ENCODE data around the gene PXDC1. TPM values are rescaled to one million over a fixed set of nuclear protein-coding genes. Genes with fewer than 3 reads are reported as not detected.
"Not testable (repeated sequence)": the region's sequence is repeated elsewhere in the genome, so short reads cannot be mapped to it uniquely, and the experiment has no call there.

PXDC1 gene
- total RNA-seq, 6 experiments from 2014 or later = 50.5 to 250 (median 97.5) TPM

DNA sequence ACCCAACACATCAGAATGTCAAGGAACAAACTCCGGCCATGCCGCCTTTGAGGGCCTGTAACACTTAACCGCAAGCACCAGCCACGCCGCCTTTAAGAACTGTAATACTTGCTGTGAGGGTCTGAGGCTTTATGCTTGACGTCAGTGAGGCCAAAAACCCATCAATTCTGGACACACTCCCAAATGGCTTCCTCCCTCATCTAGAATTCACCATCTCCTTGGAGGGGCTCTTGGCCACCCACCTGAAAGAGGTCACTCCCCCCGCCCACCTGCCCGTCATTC, 10.4 kb upstream of the PXDC1 start:
- Histone ChIP-seq H3K27ac (no peak overlapping the region), H3K9me3 (no peaks in the 10 kb centered on the region), H3K36me3 (no peaks in the 10 kb centered on the region), H3K4me3 (no peak overlapping the region), H3K4me1 (peaks cover 0 to 13% (median 0%) of the 10 kb centered on the region in 4 donors), H3K27me3 (no peaks in the 10 kb centered on the region)
- DNase-seq = no peak
- intact Hi-C loops (cut with DNase I) = no loop called here
- TF ChIP-seq, protein P1, sequence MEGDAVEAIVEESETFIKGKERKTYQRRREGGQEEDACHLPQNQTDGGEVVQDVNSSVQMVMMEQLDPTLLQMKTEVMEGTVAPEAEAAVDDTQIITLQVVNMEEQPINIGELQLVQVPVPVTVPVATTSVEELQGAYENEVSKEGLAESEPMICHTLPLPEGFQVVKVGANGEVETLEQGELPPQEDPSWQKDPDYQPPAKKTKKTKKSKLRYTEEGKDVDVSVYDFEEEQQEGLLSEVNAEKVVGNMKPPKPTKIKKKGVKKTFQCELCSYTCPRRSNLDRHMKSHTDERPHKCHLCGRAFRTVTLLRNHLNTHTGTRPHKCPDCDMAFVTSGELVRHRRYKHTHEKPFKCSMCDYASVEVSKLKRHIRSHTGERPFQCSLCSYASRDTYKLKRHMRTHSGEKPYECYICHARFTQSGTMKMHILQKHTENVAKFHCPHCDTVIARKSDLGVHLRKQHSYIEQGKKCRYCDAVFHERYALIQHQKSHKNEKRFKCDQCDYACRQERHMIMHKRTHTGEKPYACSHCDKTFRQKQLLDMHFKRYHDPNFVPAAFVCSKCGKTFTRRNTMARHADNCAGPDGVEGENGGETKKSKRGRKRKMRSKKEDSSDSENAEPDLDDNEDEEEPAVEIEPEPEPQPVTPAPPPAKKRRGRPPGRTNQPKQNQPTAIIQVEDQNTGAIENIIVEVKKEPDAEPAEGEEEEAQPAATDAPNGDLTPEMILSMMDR (IDR thresholded peaks at IDR 0.05) = no peak
- TF ChIP-seq POLR2A (IDR thresholded peaks at IDR 0.05) = no peak
- 91% methylated on average over 8 of the region's 8 CpGs for WGBS (ENCODE audit: insufficient coverage, low coverage, low lambda C conversion rate, missing lambda C conversion rate)
- no peak for ATAC-seq

DNA sequence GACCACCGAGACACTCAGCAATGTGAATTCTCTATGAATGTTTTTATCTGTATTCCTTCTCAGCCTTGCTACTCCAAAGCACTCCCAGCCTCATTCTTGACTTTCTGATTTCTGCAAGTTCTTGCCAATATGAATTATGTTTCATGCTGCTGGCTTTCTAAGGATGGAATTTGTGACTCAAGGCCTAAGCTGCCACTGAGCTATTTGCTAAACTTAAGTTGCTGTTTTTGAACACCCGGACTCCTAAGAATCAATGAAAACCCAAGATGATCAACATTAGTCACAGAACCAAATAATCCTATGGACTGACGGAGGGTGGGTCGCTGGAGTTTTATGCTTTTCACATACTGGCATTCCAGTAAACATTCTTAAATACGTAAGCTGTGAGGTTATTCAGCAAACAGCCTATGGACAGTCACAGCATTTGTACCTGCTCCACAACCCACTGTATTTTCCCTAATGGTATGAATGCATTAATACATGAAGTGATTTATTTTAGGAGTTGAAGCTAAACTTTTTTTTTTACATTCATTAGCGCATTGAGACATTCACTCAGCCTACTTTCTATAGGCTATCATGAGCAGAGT, 8.2 kb upstream of the PXDC1 start:
- DNase-seq = no peak
- ATAC-seq = no peak
- Histone ChIP-seq H3K27me3 (no peaks in the 10 kb centered on the region), H3K36me3 (no peaks in the 10 kb centered on the region), H3K4me1 (peaks cover 0 to 13% (median 0%) of the 10 kb centered on the region in 4 donors), H3K27ac (no peak overlapping the region), H3K4me3 (no peak overlapping the region), H3K9me3 (no peaks in the 10 kb centered on the region)
- TF ChIP-seq, protein P1 (IDR thresholded peaks at IDR 0.05) = no peak
- no peak for TF ChIP-seq POLR2A (IDR thresholded peaks at IDR 0.05)
- intact Hi-C loops (cut with DNase I) = no loop called here
- 81% methylated on average over 6 of the region's 6 CpGs for WGBS (ENCODE audit: insufficient coverage, low coverage, low lambda C conversion rate, missing lambda C conversion rate)

DNA sequence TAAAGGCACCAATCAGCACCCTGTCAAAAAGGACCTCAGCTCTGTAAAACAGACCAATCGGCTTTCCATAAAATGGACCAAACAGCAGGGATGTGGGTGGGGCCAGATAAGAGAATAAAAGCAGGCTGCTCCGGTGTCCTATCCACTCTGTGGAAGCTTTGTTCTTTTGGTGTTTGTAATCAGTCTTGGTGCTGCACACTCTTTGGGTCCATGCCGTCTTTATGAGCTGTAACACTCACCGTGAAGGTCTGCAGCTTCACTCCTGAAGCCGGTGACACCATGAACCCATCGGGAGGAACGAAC, 7.3 kb upstream of the PXDC1 start:
- no peaks in the 10 kb centered on the region for H3K27me3 ChIP-seq
- H3K4me3 ChIP-seq = no peak overlapping the region
- DNase-seq (no peak), ATAC-seq (no peak)
- no peak overlapping the region for H3K27ac ChIP-seq
- H3K4me1 ChIP-seq = peaks cover 0 to 13% (median 0%) of the 10 kb centered on the region in 4 donors
- intact Hi-C loops (cut with DNase I) = no loop called here
- H3K9me3 ChIP-seq = no peaks in the 10 kb centered on the region
- TF ChIP-seq POLR2A (IDR thresholded peaks at IDR 0.05) = no peak
- TF ChIP-seq, protein P1 (IDR thresholded peaks at IDR 0.05) = no peak
- no peaks in the 10 kb centered on the region for H3K36me3 ChIP-seq
- WGBS (ENCODE audit: insufficient coverage, low coverage, low lambda C conversion rate, missing lambda C conversion rate) = 40% methylated on average over 5 of the region's 7 CpGs

DNA sequence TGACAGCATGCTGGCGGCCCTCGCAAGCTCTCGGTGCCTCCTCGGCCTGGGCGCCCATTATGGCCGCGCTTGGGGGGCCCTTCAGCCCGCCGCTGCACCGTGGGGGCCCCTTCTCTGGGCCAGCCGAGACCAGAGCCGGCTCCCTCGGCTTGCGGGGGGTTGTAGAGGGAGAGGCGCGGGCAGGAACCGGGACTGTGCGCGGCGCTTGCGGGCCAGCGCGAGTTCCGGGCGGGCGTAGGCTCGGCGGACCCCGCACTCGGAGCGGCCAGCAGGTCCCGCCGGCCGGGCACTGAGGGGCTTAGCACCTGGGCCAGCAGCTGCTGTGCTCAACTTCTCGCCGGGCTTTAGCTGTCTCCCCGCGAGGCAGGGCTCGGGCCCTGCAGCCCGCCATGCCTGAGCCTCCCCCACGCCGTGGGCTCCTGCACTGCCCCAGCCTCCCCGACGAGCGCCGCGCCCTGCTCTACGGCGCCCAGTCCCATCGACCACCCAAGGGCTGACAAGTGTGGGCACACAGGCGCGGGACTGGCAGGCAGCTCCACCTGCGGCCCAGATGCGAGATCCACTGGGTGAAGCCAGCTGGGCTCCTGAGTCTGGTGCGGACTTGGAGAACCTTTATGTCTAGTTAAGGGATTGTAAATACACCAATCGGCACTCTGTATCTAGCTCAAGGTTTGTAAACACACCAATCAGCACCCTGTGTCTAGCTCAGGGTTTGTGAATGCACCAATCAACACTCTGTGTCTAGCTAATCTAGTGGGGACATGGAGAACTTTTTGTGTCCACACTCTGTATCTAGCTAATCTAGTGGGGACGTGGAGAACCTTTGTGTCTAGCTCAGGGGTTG, 6.7 kb upstream of the PXDC1 start:
- H3K9me3 ChIP-seq; H3K27ac ChIP-seq; H3K4me3 ChIP-seq; ATAC-seq; H3K36me3 ChIP-seq; H3K27me3 ChIP-seq; intact Hi-C loops (cut with DNase I); DNase-seq: not testable (repeated sequence)
- H3K4me1 ChIP-seq = peaks cover 0 to 10% (median 0%) of the 10 kb centered on the region in 4 donors
- 80% methylated on average over 2 of the region's 57 CpGs for WGBS (ENCODE audit: insufficient coverage, low coverage, low lambda C conversion rate, missing lambda C conversion rate)

DNA sequence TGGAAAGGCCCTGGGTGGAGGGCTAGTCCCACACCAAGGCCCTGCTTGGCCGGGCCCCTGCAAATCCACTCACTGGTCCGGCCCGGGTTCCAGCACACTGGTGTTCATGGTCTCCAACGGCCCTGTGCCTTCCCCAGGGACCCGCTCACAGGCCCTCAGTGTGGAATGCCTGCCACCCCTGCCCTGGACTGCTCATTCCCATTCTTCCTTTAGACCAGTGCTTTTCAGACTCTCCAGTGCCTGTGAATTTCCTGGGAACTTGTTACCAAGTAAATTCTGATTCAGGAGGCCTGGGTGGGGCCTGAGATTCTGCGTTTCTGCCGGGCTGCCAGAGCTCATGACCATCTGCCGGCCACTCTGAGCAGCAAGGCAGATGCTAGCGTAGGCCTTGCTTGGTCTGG, 5.7 kb upstream of the PXDC1 start:
- WGBS (ENCODE audit: insufficient coverage, low coverage, low lambda C conversion rate, missing lambda C conversion rate) = 100% methylated on average over 3 of the region's 9 CpGs

More for the DNA sequence above, 5.7 kb upstream of the PXDC1 start:
- no peak for TF ChIP-seq POLR2A (IDR thresholded peaks at IDR 0.05)
- TF ChIP-seq, protein P1 (IDR thresholded peaks at IDR 0.05) = no peak
- intact Hi-C loops (cut with DNase I) = no loop called here
- no peaks in the 10 kb centered on the region for H3K9me3 ChIP-seq
- H3K27ac ChIP-seq = no peak overlapping the region
- no peaks in the 10 kb centered on the region for H3K27me3 ChIP-seq
- no peaks in the 10 kb centered on the region for H3K36me3 ChIP-seq
- ATAC-seq = no peak
- no peak overlapping the region for H3K4me3 ChIP-seq
- peaks cover 0 to under 1% (median 0%) of the 10 kb centered on the region in 4 donors for H3K4me1 ChIP-seq
- DNase-seq = no peak

Measured in right lobe of liver (tissue), 6 donors.